HepG2 (cell line): ENCODE data around the gene CCDC148. TPM values are rescaled to one million over a fixed set of nuclear protein-coding genes. Genes with fewer than 3 reads are reported as not detected.
A peak's percentile ranks its signal among the peaks of the same experiment; 100 is the strongest.

Experiments used
- ARID5B ChIP-seq: IDR thresholded peaks from 2 replicates; pipeline ENCODE4 v1.4.0; 2020; ENCODE audit warnings: mild to moderate bottlenecking, missing genetic modification reagents
- CC2D1A ChIP-seq: sonication (generic); formaldehyde crosslinking; IDR thresholded peaks from 2 replicates; pipeline ENCODE4 v1.8.1; 2023; ENCODE audit warnings: mild to moderate bottlenecking, missing genetic modification reagents
- GATAD2A ChIP-seq: IDR thresholded peaks from 2 replicates; pipeline ENCODE4 v1.6.1; 2016
- HMG20B ChIP-seq: conservative IDR thresholded peaks from 2 replicates; pipeline ENCODE4 v1.6.1; 2016; ENCODE audit warnings: missing genetic modification reagents, missing compliant biosample characterization
- HNRNPLL ChIP-seq: fragments of 200-400 bp; formaldehyde crosslinking; IDR thresholded peaks from 2 replicates; pipeline ENCODE4 v1.6.1; 2017; ENCODE audit warnings: mild to moderate bottlenecking, low read depth, low read length; ENCODE audit not compliant: poor library complexity, severe bottlenecking
- HOXA5 ChIP-seq: sonication (generic); formaldehyde crosslinking; IDR thresholded peaks from 2 replicates; pipeline ENCODE4 v1.4.0; 2020; ENCODE audit warnings: missing genetic modification reagents
- KAT8 ChIP-seq: IDR thresholded peaks from 2 replicates; pipeline ENCODE4 v1.6.1; 2016; ENCODE audit warnings: missing genetic modification reagents, missing compliant biosample characterization
- MEIS2 ChIP-seq: sonication (generic); formaldehyde crosslinking; IDR thresholded peaks from 2 replicates; pipeline ENCODE4 v1.9.0; 2021; ENCODE audit warnings: mild to moderate bottlenecking, missing genetic modification reagents
- POGZ ChIP-seq: sonication (generic); formaldehyde crosslinking; IDR thresholded peaks from 2 replicates; pipeline ENCODE4 v1.4.0; 2020; ENCODE audit warnings: mild to moderate bottlenecking, missing genetic modification reagents
- RARA ChIP-seq: IDR thresholded peaks from 2 replicates; pipeline ENCODE4 v1.6.1; 2016; ENCODE audit warnings: missing genetic modification reagents, missing compliant biosample characterization
- REXO4 ChIP-seq: sonication (generic); formaldehyde crosslinking; IDR thresholded peaks from 2 replicates; pipeline ENCODE4 v1.8.0; 2022; ENCODE audit warnings: missing genetic modification reagents, mild to moderate bottlenecking, borderline replicate concordance
- RFX3 ChIP-seq: IDR thresholded peaks from 2 replicates; pipeline ENCODE4 v1.6.1; 2016; ENCODE audit warnings: missing biosample characterization, missing genetic modification reagents
- RFXAP ChIP-seq: sonication (generic); formaldehyde crosslinking; IDR thresholded peaks from 2 replicates; pipeline ENCODE4 v1.4.0; 2020; ENCODE audit warnings: missing genetic modification reagents, borderline replicate concordance
- SPEN ChIP-seq: sonication (generic); formaldehyde crosslinking; IDR thresholded peaks from 2 replicates; pipeline ENCODE4 v1.5.1; 2020; ENCODE audit warnings: low read depth, mild to moderate bottlenecking, missing genetic modification reagents
- TAF15 ChIP-seq: fragments of 200-400 bp; formaldehyde crosslinking; IDR thresholded peaks from one replicate; pipeline ENCODE4 v1.6.1; 2018; ENCODE audit warnings: mild to moderate bottlenecking, low read depth, low read length; ENCODE audit not compliant: poor library complexity, severe bottlenecking
- TBL1XR1 ChIP-seq: fragments of 150-350 bp; IDR thresholded peaks from 2 replicates; pipeline ENCODE4 v1.6.1; 2014; ENCODE audit warnings: borderline replicate concordance, low read length; ENCODE audit not compliant: partially characterized antibody
- ZBTB2 ChIP-seq: sonication (generic); formaldehyde crosslinking; IDR thresholded peaks from 2 replicates; pipeline ENCODE4 v1.8.0; 2022; ENCODE audit warnings: low read depth, missing genetic modification reagents
- ZEB1 ChIP-seq: IDR thresholded peaks from 2 replicates; pipeline ENCODE4 v1.6.1; 2012; ENCODE audit warnings: mild to moderate bottlenecking, low read depth, inconsistent platforms; ENCODE audit not compliant: insufficient replicate concordance
- ZFYVE20 ChIP-seq: sonication (generic); formaldehyde crosslinking; IDR thresholded peaks from 2 replicates; pipeline ENCODE4 v1.8.0; 2023; ENCODE audit warnings: low read depth, mild to moderate bottlenecking, moderate library complexity, missing genetic modification reagents, borderline replicate concordance
- ZKSCAN1 ChIP-seq: fragments of 150-350 bp; IDR thresholded peaks from 2 replicates; pipeline ENCODE4 v1.6.1; 2014; ENCODE audit warnings: low read length
- ZNF256 ChIP-seq: sonication (generic); formaldehyde crosslinking; conservative IDR thresholded peaks from 2 replicates; pipeline ENCODE4 v1.4.0; 2020; ENCODE audit warnings: missing genetic modification reagents
- ZNF34 ChIP-seq: sonication (generic); formaldehyde crosslinking; IDR thresholded peaks from 2 replicates; pipeline ENCODE4 v1.4.0; 2020; ENCODE audit warnings: mild to moderate bottlenecking, missing genetic modification reagents, borderline replicate concordance
- ZNF766 ChIP-seq: sonication (generic); formaldehyde crosslinking; IDR thresholded peaks from 2 replicates; pipeline ENCODE4 v1.5.0; 2020; ENCODE audit warnings: missing genetic modification reagents, borderline replicate concordance
- ZNF773 ChIP-seq: sonication (generic); formaldehyde crosslinking; IDR thresholded peaks from 2 replicates; pipeline ENCODE4 v1.4.0; 2020; ENCODE audit warnings: missing genetic modification reagents, borderline replicate concordance
- ZSCAN30 ChIP-seq: sonication (generic); formaldehyde crosslinking; IDR thresholded peaks from 2 replicates; pipeline ENCODE4 v1.5.0; 2020; ENCODE audit warnings: mild to moderate bottlenecking, missing genetic modification reagents
- polyA plus RNA-seq, 8 experiments: library from polyadenylated mRNA; depleted of rRNA in 3 of 8; stranded (reverse) in 7 of 8; unstranded in 1 of 8; fragments of >200 nt; fragmentation: Illumina TruSeq in 4 of 8; extraction: Trizol in 4 of 8; gene quantifications; 2 replicates each; pipeline versions ENCODE4 v1.2.1 to v1.2.3, GENCODE V29; 2011 to 2016; ENCODE audit warnings: low read depth in 4 of 8, missing spikeins in 1 of 8, mixed read lengths in 1 of 8; ENCODE audit not compliant: insufficient read depth in 1 of 8
- total RNA-seq, 5 experiments: library from RNA; depleted of rRNA; stranded (reverse); fragments of >200 nt; fragmentation: Illumina TruSeq; extraction: Trizol; gene quantifications; 2 replicates each; pipeline ENCODE4 v1.2.3, GENCODE V29; 2016; ENCODE audit warnings: low read depth in 1 of 5

CCDC148 gene
- total and polyA plus RNA-seq, 2 of the 13 experiments (the other 11 are each of a cell fraction or from before 2014, with no cell fraction given) = 0.30 to 0.49 TPM

- 0 out of 2 replicates have a peak, but pooled peaks have one; percentile 15 for TF ChIP-seq ARID5B
- TF ChIP-seq RFXAP (CRISPR knock-in tag) = no peak
- TF ChIP-seq ZSCAN30 (CRISPR knock-in tag) = no peak
- no peak for TF ChIP-seq TAF15
- 0 out of 2 replicates have a peak, but pooled peaks have one; percentile 17 for TF ChIP-seq POGZ
- no peak for TF ChIP-seq SPEN (CRISPR knock-in tag)
- no peak for TF ChIP-seq CC2D1A (CRISPR knock-in tag)
- TF ChIP-seq ZFYVE20 (CRISPR knock-in tag) = no peak
- TF ChIP-seq ZNF766 (CRISPR knock-in tag) = no peak
- peak; percentile 11; the same call in 1 of the 2 replicates for TF ChIP-seq RARA (CRISPR knock-in tag)
- TF ChIP-seq ZNF773 (CRISPR knock-in tag) = no peak
- no peak for TF ChIP-seq RFX3 (CRISPR knock-in tag)
- no peak for TF ChIP-seq ZKSCAN1
- TF ChIP-seq HOXA5 (CRISPR knock-in tag) = no peak
- no peak for TF ChIP-seq TBL1XR1
- TF ChIP-seq ZBTB2 (CRISPR knock-in tag) = no peak
- no peak for TF ChIP-seq REXO4 (CRISPR knock-in tag)
- no peak for TF ChIP-seq HMG20B (CRISPR knock-in tag)
- TF ChIP-seq ZNF34 = no peak
- no peak for TF ChIP-seq ZEB1
- TF ChIP-seq GATAD2A (CRISPR knock-in tag) = 0 out of 2 replicates have a peak, but pooled peaks have one; percentile 9
- no peak for TF ChIP-seq KAT8 (CRISPR knock-in tag)
- TF ChIP-seq ZNF256 = no peak
- no peak for TF ChIP-seq MEIS2
- no peak for TF ChIP-seq HNRNPLL
Observed at GRCh38 chr2:158199928-158200650, 256.5 kb downstream of the CCDC148 start (continued).
